ENCODE results near the gene COL13A1. TPM values are rescaled to one million over a fixed set of nuclear protein-coding genes. Genes with fewer than 3 reads are reported as not detected.

COL13A1 gene
- total RNA-seq, 1 experiment from 2014 or later: 5.9 TPM

DNA sequence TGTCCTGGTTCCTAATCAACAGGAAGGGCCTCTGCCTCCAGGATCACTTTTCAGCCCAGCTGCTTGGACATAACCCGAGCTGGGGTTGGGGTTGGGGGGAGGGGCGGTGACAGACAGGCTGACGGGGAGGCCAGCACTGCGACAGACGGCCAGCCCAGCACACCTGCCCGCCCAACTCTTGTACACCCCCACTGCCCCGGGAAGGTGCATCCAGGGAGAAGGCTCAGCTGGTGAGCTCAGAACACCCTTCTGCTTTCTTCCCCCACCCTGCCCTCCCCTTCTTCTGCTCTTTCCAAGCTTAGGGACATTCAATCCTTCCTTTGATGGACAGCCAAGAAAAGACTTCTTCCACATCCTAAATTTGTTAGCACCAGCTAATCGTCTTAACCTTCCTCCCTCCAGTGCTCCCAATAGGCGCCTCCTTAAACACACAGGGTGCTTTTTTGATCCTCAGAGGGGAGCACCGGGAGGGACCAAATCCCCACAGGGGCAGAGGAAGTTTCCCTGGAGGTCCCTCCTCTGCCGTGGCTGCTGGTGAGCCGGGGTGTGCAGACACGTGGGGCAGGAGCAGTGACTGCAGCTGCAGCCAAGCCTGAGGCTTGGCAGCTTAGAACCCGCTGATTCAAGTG is 44.7 kb downstream of the COL13A1 start:
- no peak overlapping the region for H3K4me2 ChIP-seq (ENCODE audit: low read length)
- H3K9me2 ChIP-seq (ENCODE audit: insufficient read depth): no peaks in the 10 kb centered on the region
- H3K4me1 ChIP-seq (ENCODE audit: control insufficient read depth in 1 of 2, insufficient read depth in 2 of 2, low read length in 2 of 2): peaks cover 2 to 10% of the 10 kb centered on the region in 2 experiments; a peak in 3 of 4 replicates
- BruUV-seq (replicated peaks): no TSS peak
- no peak overlapping the region for H3K9ac ChIP-seq (ENCODE audit: low read length)
- ChIA-PET RAD21 (ENCODE audit: low non-redundant PET in 1 of 2, low total read pairs in 2 of 2, uncharacterized antibody in 2 of 2, unreplicated experiment in 2 of 2) (no interaction called here), CTCF (interaction anchor here (0.7 kb wide), 1 partner anchor 45 kb away, joined by 4 read pairs; no protein-coding TSS in a partner anchor), POLR2A (no interaction called here)
- no peaks in the 10 kb centered on the region for H3K79me2 ChIP-seq (ENCODE audit: insufficient read depth, low read length)
- no peak for DNase-seq (ENCODE audit: low read depth, low spot score)
- no peak for ATAC-seq
- no peaks in the 10 kb centered on the region for H4K20me1 ChIP-seq (ENCODE audit: insufficient read depth)
- TF ChIP-seq CBX3 (IDR thresholded peaks at IDR 0.05; ENCODE audit: low read depth): no peak
- TF ChIP-seq, protein P1, sequence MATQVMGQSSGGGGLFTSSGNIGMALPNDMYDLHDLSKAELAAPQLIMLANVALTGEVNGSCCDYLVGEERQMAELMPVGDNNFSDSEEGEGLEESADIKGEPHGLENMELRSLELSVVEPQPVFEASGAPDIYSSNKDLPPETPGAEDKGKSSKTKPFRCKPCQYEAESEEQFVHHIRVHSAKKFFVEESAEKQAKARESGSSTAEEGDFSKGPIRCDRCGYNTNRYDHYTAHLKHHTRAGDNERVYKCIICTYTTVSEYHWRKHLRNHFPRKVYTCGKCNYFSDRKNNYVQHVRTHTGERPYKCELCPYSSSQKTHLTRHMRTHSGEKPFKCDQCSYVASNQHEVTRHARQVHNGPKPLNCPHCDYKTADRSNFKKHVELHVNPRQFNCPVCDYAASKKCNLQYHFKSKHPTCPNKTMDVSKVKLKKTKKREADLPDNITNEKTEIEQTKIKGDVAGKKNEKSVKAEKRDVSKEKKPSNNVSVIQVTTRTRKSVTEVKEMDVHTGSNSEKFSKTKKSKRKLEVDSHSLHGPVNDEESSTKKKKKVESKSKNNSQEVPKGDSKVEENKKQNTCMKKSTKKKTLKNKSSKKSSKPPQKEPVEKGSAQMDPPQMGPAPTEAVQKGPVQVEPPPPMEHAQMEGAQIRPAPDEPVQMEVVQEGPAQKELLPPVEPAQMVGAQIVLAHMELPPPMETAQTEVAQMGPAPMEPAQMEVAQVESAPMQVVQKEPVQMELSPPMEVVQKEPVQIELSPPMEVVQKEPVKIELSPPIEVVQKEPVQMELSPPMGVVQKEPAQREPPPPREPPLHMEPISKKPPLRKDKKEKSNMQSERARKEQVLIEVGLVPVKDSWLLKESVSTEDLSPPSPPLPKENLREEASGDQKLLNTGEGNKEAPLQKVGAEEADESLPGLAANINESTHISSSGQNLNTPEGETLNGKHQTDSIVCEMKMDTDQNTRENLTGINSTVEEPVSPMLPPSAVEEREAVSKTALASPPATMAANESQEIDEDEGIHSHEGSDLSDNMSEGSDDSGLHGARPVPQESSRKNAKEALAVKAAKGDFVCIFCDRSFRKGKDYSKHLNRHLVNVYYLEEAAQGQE (IDR thresholded peaks at IDR 0.05; ENCODE audit: low read depth): no peak
- no peak for TF ChIP-seq SP1 (IDR thresholded peaks at IDR 0.05; ENCODE audit: low read depth)
- TF ChIP-seq POLR2AphosphoS5 (IDR thresholded peaks at IDR 0.05; ENCODE audit: low read depth, low read length): no peak
- TF ChIP-seq, protein P2, sequence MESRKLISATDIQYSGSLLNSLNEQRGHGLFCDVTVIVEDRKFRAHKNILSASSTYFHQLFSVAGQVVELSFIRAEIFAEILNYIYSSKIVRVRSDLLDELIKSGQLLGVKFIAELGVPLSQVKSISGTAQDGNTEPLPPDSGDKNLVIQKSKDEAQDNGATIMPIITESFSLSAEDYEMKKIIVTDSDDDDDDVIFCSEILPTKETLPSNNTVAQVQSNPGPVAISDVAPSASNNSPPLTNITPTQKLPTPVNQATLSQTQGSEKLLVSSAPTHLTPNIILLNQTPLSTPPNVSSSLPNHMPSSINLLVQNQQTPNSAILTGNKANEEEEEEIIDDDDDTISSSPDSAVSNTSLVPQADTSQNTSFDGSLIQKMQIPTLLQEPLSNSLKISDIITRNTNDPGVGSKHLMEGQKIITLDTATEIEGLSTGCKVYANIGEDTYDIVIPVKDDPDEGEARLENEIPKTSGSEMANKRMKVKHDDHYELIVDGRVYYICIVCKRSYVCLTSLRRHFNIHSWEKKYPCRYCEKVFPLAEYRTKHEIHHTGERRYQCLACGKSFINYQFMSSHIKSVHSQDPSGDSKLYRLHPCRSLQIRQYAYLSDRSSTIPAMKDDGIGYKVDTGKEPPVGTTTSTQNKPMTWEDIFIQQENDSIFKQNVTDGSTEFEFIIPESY (IDR thresholded peaks at IDR 0.05; ENCODE audit: extremely low read depth, insufficient replicate concordance, low read length): no peak
- TF ChIP-seq ELF1 (IDR thresholded peaks at IDR 0.05; ENCODE audit: borderline replicate concordance, low read depth): no peak
- no peak for TF ChIP-seq MAX (IDR thresholded peaks at IDR 0.05)
- TF ChIP-seq SRF (IDR thresholded peaks at IDR 0.05; ENCODE audit: low read depth): no peak
- TF ChIP-seq RAD21 (IDR thresholded peaks at IDR 0.05; ENCODE audit: low read depth): no peak
- TF ChIP-seq FOSL1 (IDR thresholded peaks at IDR 0.05; ENCODE audit: low read depth): no peak
- no peak for TF ChIP-seq POLR2A (IDR thresholded peaks at IDR 0.05; ENCODE audit: borderline replicate concordance, extremely low read depth, insufficient read depth, insufficient read length)
- no peak for TF ChIP-seq SIN3A (IDR thresholded peaks at IDR 0.05; ENCODE audit: low read depth)
- no peak for TF ChIP-seq EZH2phosphoT487 (IDR thresholded peaks at IDR 0.05; ENCODE audit: borderline replicate concordance)
- TF ChIP-seq JUND (IDR thresholded peaks at IDR 0.05): no peak
- TF ChIP-seq ZFX (IDR thresholded peaks at IDR 0.05): no peak
- no peak for TF ChIP-seq TCF7L2 (IDR thresholded peaks at IDR 0.05; ENCODE audit: borderline replicate concordance, extremely low read depth, insufficient read depth, insufficient read length)
- no peak for TF ChIP-seq EZH2 (IDR thresholded peaks at IDR 0.05)
- TF ChIP-seq, protein P3, sequence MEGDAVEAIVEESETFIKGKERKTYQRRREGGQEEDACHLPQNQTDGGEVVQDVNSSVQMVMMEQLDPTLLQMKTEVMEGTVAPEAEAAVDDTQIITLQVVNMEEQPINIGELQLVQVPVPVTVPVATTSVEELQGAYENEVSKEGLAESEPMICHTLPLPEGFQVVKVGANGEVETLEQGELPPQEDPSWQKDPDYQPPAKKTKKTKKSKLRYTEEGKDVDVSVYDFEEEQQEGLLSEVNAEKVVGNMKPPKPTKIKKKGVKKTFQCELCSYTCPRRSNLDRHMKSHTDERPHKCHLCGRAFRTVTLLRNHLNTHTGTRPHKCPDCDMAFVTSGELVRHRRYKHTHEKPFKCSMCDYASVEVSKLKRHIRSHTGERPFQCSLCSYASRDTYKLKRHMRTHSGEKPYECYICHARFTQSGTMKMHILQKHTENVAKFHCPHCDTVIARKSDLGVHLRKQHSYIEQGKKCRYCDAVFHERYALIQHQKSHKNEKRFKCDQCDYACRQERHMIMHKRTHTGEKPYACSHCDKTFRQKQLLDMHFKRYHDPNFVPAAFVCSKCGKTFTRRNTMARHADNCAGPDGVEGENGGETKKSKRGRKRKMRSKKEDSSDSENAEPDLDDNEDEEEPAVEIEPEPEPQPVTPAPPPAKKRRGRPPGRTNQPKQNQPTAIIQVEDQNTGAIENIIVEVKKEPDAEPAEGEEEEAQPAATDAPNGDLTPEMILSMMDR (IDR thresholded peaks at IDR 0.05 in 2 of 3, conservative IDR thresholded peaks at IDR 0.05 in 1 of 3; ENCODE audit: borderline replicate concordance in 1 of 3, insufficient read depth in 1 of 3, low read depth in 2 of 3, low read length in 2 of 3): no peak
- no peak overlapping the region for H3K4me3 ChIP-seq (replicated peaks in 1 of 2; ENCODE audit: low read depth in 1 of 2, low read length in 2 of 2)
- H2AFZ ChIP-seq (ENCODE audit: low read depth, low read length, poor library complexity, severe bottlenecking): no peak overlapping the region
- no peaks in the 10 kb centered on the region for H3K9me3 ChIP-seq (ENCODE audit: control insufficient read depth in 1 of 2, insufficient read depth in 1 of 2, low read depth in 1 of 2, low read length in 2 of 2)
- H3K27ac ChIP-seq (ENCODE audit: low read depth, low read length): no peak overlapping the region
- intact Hi-C loops (cut with micrococcal nuclease): no loop called here
- no peaks in the 10 kb centered on the region for H3K27me3 ChIP-seq (ENCODE audit: insufficient read depth, low read length)
- no peaks in the 10 kb centered on the region for H3K36me3 ChIP-seq (ENCODE audit: control insufficient read depth in 1 of 2, insufficient read depth in 2 of 2, low read length in 2 of 2)
